ENCODE data around the gene SAMD8. TPM values are rescaled to one million over a fixed set of nuclear protein-coding genes. Genes with fewer than 3 reads are reported as not detected.

Gene SAMD8
- total and polyA plus RNA-seq, 8 donors: 12.9 to 22.4 (median 14.2) TPM

DNA sequence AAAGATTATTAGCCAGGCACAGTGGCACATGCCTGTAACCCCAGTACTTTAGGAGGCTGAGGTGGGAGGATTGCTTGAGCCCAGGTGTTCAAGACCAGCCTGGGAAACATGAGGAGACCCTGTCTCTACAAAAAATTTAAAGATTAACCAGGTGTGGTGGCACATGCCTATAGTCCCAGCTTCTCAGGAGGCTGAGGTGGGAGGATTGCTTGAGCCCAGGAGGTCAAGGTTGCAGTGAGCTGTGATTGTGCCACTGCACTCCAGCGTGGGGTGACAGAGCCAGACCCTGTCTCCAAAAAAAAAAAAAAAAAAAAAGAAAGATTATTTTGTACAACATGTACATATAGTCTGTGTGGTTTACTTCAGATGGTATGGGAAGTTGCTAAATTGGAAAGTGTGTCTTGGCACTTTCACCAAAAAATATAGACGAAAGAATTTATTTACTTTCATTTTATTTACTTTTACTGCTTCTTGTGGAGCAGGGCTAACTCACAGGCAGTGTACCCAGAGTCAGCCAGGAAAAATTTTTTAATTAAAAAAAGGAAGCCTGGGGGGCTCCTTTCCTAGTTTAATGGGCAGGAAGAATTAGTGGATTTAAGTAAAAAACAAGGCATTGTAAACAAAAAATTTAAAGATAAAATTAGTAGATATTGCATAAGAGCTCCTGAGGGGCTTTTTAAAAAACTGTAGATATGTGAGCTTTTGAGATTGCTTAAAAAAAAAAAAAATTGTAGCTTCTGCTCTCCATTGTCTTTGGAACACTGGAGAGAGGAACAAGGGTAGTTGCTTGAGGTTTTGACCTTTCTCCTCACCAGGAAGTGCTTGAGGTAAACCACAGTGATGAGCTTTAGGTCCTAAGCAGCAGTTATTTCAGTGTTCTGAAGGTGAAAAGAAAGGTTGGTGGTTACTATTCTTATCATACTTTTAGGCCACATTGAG, 54.5 kb downstream of the SAMD8 start:
- no peaks in the 10 kb centered on the region for H3K9me3 ChIP-seq
- TF ChIP-seq, protein P1, sequence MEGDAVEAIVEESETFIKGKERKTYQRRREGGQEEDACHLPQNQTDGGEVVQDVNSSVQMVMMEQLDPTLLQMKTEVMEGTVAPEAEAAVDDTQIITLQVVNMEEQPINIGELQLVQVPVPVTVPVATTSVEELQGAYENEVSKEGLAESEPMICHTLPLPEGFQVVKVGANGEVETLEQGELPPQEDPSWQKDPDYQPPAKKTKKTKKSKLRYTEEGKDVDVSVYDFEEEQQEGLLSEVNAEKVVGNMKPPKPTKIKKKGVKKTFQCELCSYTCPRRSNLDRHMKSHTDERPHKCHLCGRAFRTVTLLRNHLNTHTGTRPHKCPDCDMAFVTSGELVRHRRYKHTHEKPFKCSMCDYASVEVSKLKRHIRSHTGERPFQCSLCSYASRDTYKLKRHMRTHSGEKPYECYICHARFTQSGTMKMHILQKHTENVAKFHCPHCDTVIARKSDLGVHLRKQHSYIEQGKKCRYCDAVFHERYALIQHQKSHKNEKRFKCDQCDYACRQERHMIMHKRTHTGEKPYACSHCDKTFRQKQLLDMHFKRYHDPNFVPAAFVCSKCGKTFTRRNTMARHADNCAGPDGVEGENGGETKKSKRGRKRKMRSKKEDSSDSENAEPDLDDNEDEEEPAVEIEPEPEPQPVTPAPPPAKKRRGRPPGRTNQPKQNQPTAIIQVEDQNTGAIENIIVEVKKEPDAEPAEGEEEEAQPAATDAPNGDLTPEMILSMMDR (IDR thresholded peaks at IDR 0.05): no peak
- peaks cover 0 to 17% of the 10 kb centered on the region in 2 donors for H3K4me1 ChIP-seq
- H3K4me3 ChIP-seq: no peak overlapping the region
- intact Hi-C loops (cut with DNase I): no loop called here
- no peak for ATAC-seq
- H3K27me3 ChIP-seq: no peaks in the 10 kb centered on the region
- H3K36me3 ChIP-seq: peaks cover 0 to 37% of the 10 kb centered on the region in 2 donors
- no peak for DNase-seq
- H3K27ac ChIP-seq: no peak overlapping the region

DNA sequence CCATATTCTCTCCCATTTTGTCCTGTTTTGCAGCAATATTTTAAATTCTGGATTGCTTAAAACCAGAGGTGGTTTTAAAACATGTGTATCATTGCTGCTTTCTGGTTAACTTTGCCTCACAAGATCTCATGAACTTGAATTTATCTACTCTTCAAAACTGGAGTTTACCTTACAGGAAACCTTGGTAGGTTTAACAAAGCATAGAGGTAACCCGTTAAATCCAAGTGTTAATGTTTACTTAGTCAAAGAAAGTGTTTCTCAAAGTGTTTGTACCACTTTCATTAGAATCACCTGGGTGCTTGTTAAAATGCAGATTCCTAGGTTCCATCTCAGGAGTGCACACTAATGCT, 55.1 kb downstream of the SAMD8 start:
- H3K36me3 ChIP-seq: peaks cover 0 to 41% of the 10 kb centered on the region in 2 donors
- peaks cover 0 to 17% of the 10 kb centered on the region in 2 donors for H3K4me1 ChIP-seq
- DNase-seq: no peak
- H3K9me3 ChIP-seq: no peaks in the 10 kb centered on the region
- no peak overlapping the region for H3K4me3 ChIP-seq
- no peak for ATAC-seq
- no peak overlapping the region for H3K27ac ChIP-seq
- no peaks in the 10 kb centered on the region for H3K27me3 ChIP-seq
- TF ChIP-seq, protein P1 (IDR thresholded peaks at IDR 0.05): no peak
- intact Hi-C loops (cut with DNase I): no loop called here

DNA sequence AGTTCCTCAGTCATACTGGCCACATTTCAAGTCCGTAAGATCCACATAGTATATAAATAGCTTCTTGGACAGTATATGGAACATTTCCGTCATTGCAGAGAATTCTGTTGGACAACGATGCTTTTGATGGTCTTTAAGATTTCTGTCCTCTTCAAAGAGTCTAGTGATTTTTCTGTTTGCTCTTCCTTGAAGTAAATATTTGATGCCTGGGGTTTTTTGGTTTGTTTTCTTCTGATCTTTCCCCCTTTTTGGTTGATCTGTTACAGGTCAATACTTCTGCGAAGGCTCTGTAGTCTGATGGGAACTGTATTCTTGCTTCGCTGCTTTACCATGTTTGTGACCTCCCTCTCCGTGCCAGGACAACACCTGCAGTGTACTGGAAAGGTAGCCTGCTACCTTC, 56.8 kb downstream of the SAMD8 start:
- no peak overlapping the region for H3K27ac ChIP-seq
- peaks cover 0 to 52% of the 10 kb centered on the region in 2 donors for H3K36me3 ChIP-seq
- H3K4me1 ChIP-seq: peaks cover 0 to 17% of the 10 kb centered on the region in 2 donors
- no peaks in the 10 kb centered on the region for H3K27me3 ChIP-seq
- intact Hi-C loops (cut with DNase I): no loop called here
- H3K4me3 ChIP-seq: no peak overlapping the region
- ATAC-seq (no peak), DNase-seq (no peak)
- no peaks in the 10 kb centered on the region for H3K9me3 ChIP-seq
- TF ChIP-seq, protein P1 (IDR thresholded peaks at IDR 0.05): no peak

DNA sequence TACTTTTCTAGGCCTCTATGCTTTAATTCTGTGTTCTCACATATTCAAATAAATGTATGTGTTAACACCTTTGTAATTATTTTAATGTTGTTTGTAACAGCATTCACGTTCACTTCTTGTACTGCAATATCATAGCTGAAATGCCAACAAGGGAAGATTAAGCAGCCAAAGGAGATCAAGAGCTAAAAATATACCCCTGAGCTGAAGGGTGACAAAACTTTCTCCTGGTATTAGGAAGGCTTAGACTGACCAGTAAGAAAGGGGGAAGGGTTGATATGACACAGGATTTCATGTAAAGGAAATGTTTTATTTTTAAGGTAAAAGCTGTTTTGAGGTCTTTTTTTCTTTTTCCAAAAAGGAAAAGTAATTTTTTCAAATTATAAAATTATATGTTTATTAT, 58.8 kb downstream of the SAMD8 start:
- H3K4me1 ChIP-seq: peaks cover 0 to 13% of the 10 kb centered on the region in 2 donors
- H3K9me3 ChIP-seq: no peaks in the 10 kb centered on the region
- no peak for ATAC-seq

DNA sequence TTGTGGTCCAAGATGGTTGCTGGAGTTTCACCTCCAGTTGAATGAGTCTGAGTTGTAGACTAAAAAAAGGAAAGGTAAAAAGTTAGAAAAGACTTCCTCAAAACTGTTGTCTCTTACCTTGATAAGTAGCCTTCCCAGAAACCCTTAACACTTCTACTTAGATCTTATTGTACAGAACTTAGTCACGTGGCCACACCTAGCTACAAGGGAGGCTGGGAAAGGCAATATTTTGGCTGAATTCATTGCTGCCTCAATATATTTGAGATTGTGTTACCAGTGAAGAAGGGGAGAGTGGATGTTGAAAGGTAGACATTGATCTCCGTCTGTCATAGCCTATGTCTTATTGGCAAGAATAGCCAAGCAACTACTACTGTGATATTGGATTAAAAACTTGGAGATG, 63.6 kb downstream of the SAMD8 start:
- intact Hi-C loops (cut with DNase I): no loop called here
- TF ChIP-seq, protein P1 (IDR thresholded peaks at IDR 0.05): no peak
- no peak for ATAC-seq
- Histone ChIP-seq H3K4me3 (no peak overlapping the region), H3K9me3 (no peaks in the 10 kb centered on the region), H3K36me3 (peaks cover 0 to 34% of the 10 kb centered on the region in 2 donors), H3K27me3 (no peaks in the 10 kb centered on the region), H3K4me1 (no peaks in the 10 kb centered on the region), H3K27ac (no peak overlapping the region)
- DNase-seq: no peak

More for the DNA sequence above, 58.8 kb downstream of the SAMD8 start:
- no peak for DNase-seq
- Histone ChIP-seq H3K27ac (no peak overlapping the region), H3K27me3 (no peaks in the 10 kb centered on the region), H3K4me3 (no peak overlapping the region), H3K36me3 (peaks cover 0 to 47% of the 10 kb centered on the region in 2 donors)
- intact Hi-C loops (cut with DNase I): no loop called here
- TF ChIP-seq, protein P1 (IDR thresholded peaks at IDR 0.05): no peak

All from left lung (tissue), 10 donors.